GM12878 (cell line): ENCODE results near the gene ENOX1.

Experiments
- CTCF ChIP-seq, 3 experiments: IDR thresholded peaks in 2 of 3; conservative IDR thresholded peaks in 1 of 3; 2 replicates each; pipeline ENCODE4 v1.5.1; 2011; ENCODE audit warnings: low read depth in 3 of 3, low read length in 3 of 3, mild to moderate bottlenecking in 3 of 3, control low read depth in 2 of 3, moderate library complexity in 2 of 3, inconsistent platforms in 1 of 3, mixed read lengths in 1 of 3; ENCODE audit not compliant: control insufficient read depth in 2 of 3, insufficient read depth in 1 of 3; ENCODE audit errors: extremely low read depth in 1 of 3
- HCFC1 ChIP-seq: fragments of 150-350 bp; IDR thresholded peaks from 2 replicates; pipeline ENCODE4 v1.6.1; 2014; ENCODE audit warnings: low read length

- TF ChIP-seq CTCF (IDR thresholded peaks at IDR 0.05 in 2 of 3, conservative IDR thresholded peaks at IDR 0.05 in 1 of 3; ENCODE audit: control insufficient read depth in 2 of 3, extremely low read depth in 1 of 3, insufficient read depth in 1 of 3, low read depth in 3 of 3, low read length in 3 of 3) (no peak), HCFC1 (no peak)
Measured at GRCh38 chr13:43244481-43244880, 542.3 kb downstream of the ENOX1 start.
